GM18909 (cell line): Measurements from ENCODE around the gene C2CD5.
A peak's percentile ranks its signal among the peaks of the same experiment; 100 is the strongest.

Source experiments
- ATAC-seq: cut with Tn5 transposase; IDR thresholded peaks from one replicate; pipeline ENCODE4 v1.9.1; 2021; ENCODE audit warnings: mild to moderate bottlenecking; ENCODE audit not compliant: unreplicated experiment, poor library complexity

Gene C2CD5

GRCh38 chr12:22435583-22435982 is 108.8 kb downstream of the C2CD5 start:
- ATAC-seq: no peak

GRCh38 chr12:22431693-22432251 is 112.6 kb downstream of the C2CD5 start:
- no peak for ATAC-seq

GRCh38 chr12:22416801-22417200 is 127.5 kb downstream of the C2CD5 start:
- no peak for ATAC-seq

GRCh38 chr12:22415342-22416309 is 128.7 kb downstream of the C2CD5 start:
- no peak for ATAC-seq

- no peak for ATAC-seq
Measured at GRCh38 chr12:22414742-22415141, 129.6 kb downstream of the C2CD5 start.

- ATAC-seq: no peak
Measured at GRCh38 chr12:22413592-22413991, 130.8 kb downstream of the C2CD5 start.

GRCh38 chr12:22412581-22412980 is 131.8 kb downstream of the C2CD5 start:
- ATAC-seq: no peak

GRCh38 chr12:22410486-22410885 is 133.9 kb downstream of the C2CD5 start:
- no peak for ATAC-seq

- ATAC-seq: peak; percentile 97
Measured at GRCh38 chr12:22409377-22410164, 134.8 kb downstream of the C2CD5 start.

- ATAC-seq: no peak
Measured at GRCh38 chr12:22408610-22409376, 135.5 kb downstream of the C2CD5 start.

- ATAC-seq: no peak
Measured at GRCh38 chr12:22407397-22407796, 136.9 kb downstream of the C2CD5 start.

- ATAC-seq: peak; percentile 63
Measured at GRCh38 chr12:22406627-22407026, 137.7 kb downstream of the C2CD5 start.

GRCh38 chr12:22399464-22400180 is 144.7 kb downstream of the C2CD5 start:
- ATAC-seq: no peak
